Kidney capillary endothelial cell (primary cell): Measurements from ENCODE around the gene HECA.
A peak's percentile ranks its signal among the peaks of the same experiment; 100 is the strongest.
"Not testable (repeated sequence)": the region's sequence is repeated elsewhere in the genome, so short reads cannot be mapped to it uniquely, and the experiment has no call there.

Experiments
- DNase-seq: peaks from one replicate; pipeline ENCODE4 v3.0.0-alpha.2; 2018; ENCODE audit warnings: low spot score

The HECA gene

GRCh38 chr6:139134817-139135577, at the start of gene HECA:
TSS of gene HECA (plus strand) at chr6:139135080. CDS start at chr6:139135397, 317 bp downstream.
- peak; percentile 91 for DNase-seq

- no peak for DNase-seq
These were observed 43.1 kb upstream of the HECA start for GRCh38 chr6:139091826-139092225.

GRCh38 chr6:139099984-139100383, 34.9 kb upstream of the HECA start:
- DNase-seq, result no peak

- DNase-seq, result no peak
These were observed 27.8 kb upstream of the HECA start for GRCh38 chr6:139107051-139107450.

- no peak for DNase-seq
These were observed 26.5 kb upstream of the HECA start for GRCh38 chr6:139108378-139108777.

- DNase-seq, result no peak
These were observed 25.3 kb upstream of the HECA start for GRCh38 chr6:139109558-139109957.

- DNase-seq, result no peak
These were observed 22.7 kb upstream of the HECA start for GRCh38 chr6:139112146-139112545.

GRCh38 chr6:139112561-139112960, 22.3 kb upstream of the HECA start:
- no peak for DNase-seq

- no peak for DNase-seq
These were observed 20.1 kb upstream of the HECA start for GRCh38 chr6:139114746-139115145.

- no peak for DNase-seq
These were observed 18.7 kb upstream of the HECA start for GRCh38 chr6:139115989-139116758.

- DNase-seq, result no peak
These were observed 17.1 kb upstream of the HECA start for GRCh38 chr6:139117734-139118133.

GRCh38 chr6:139119552-139119951, 15.3 kb upstream of the HECA start:
- DNase-seq, result no peak

GRCh38 chr6:139122823-139123222, 12.1 kb upstream of the HECA start:
- DNase-seq, result not testable (repeated sequence)

GRCh38 chr6:139124887-139125672, 9.8 kb upstream of the HECA start:
- DNase-seq, result peak; percentile 18

- no peak for DNase-seq
These were observed 8.6 kb upstream of the HECA start for GRCh38 chr6:139126255-139126654.

- no peak for DNase-seq
These were observed 7.9 kb upstream of the HECA start for GRCh38 chr6:139126931-139127330.

- DNase-seq, result no peak
These were observed 5.6 kb upstream of the HECA start for GRCh38 chr6:139129284-139129683.

GRCh38 chr6:139131736-139132280, 3.1 kb upstream of the HECA start:
- no peak for DNase-seq

GRCh38 chr6:139133262-139134063, 1.4 kb upstream of the HECA start:
- no peak for DNase-seq

GRCh38 chr6:139134064-139134395, 850 bp upstream of the HECA start:
- no peak for DNase-seq
